Stimulated activated naive CD4-positive, alpha-beta T cell (primary cell): Measurements from ENCODE around the gene RPL3.

ENCODE experiments used
- DNase-seq, 6 experiments: peaks; one replicate each; lab custom pipeline; 2025; lab: John Stamatoyannopoulos, UW

The RPL3 gene

GRCh38 chr22:39282645-39283321 lies 36.6 kb downstream of the RPL3 start:
- no peak for DNase-seq

GRCh38 chr22:39281126-39281525 lies 38.3 kb downstream of the RPL3 start:
- no peak for DNase-seq

GRCh38 chr22:39280250-39280649 lies 39.2 kb downstream of the RPL3 start:
- no peak for DNase-seq

GRCh38 chr22:39279170-39279850 lies 40.1 kb downstream of the RPL3 start:
- no peak for DNase-seq

GRCh38 chr22:39278040-39278439 lies 41.4 kb downstream of the RPL3 start:
- no peak for DNase-seq

GRCh38 chr22:39277142-39277607 lies 42.2 kb downstream of the RPL3 start:
- no peak for DNase-seq

GRCh38 chr22:39276440-39277141 lies 42.8 kb downstream of the RPL3 start:
- no peak for DNase-seq

GRCh38 chr22:39275814-39276439 lies 43.5 kb downstream of the RPL3 start:
- no peak for DNase-seq

GRCh38 chr22:39273950-39274887 lies 45.2 kb downstream of the RPL3 start:
- no peak for DNase-seq

GRCh38 chr22:39270792-39271191 lies 48.6 kb downstream of the RPL3 start:
- no peak for DNase-seq

GRCh38 chr22:39270280-39270679 lies 49.1 kb downstream of the RPL3 start:
- DNase-seq: no peak

GRCh38 chr22:39269095-39269790 lies 50.2 kb downstream of the RPL3 start:
- DNase-seq: no peak

- DNase-seq: no peak
Measured at GRCh38 chr22:39268645-39269044, 50.8 kb downstream of the RPL3 start.

- DNase-seq: no peak
Measured at GRCh38 chr22:39267974-39268373, 51.4 kb downstream of the RPL3 start.

- DNase-seq: no peak
Measured at GRCh38 chr22:39266398-39267030, 52.9 kb downstream of the RPL3 start.

- DNase-seq: no peak
Measured at GRCh38 chr22:39265143-39265886, 54.1 kb downstream of the RPL3 start.

GRCh38 chr22:39264349-39265038 lies 54.9 kb downstream of the RPL3 start:
- no peak for DNase-seq

- no peak for DNase-seq
Measured at GRCh38 chr22:39263626-39264348, 55.6 kb downstream of the RPL3 start.
